GM12891 (cell line): ENCODE measurements around the gene NEDD9.

Source experiments
- PAX5 ChIP-seq: IDR thresholded peaks from 2 replicates; pipeline ENCODE4 v1.6.1; 2011; ENCODE audit warnings: low read length, moderate library complexity, mild to moderate bottlenecking; ENCODE audit not compliant: insufficient read depth, severe bottlenecking
- POLR2A ChIP-seq: IDR thresholded peaks from 2 replicates; pipeline ENCODE4 v1.6.1; 2011; ENCODE audit warnings: low read depth, low read length, control low read depth
- POLR2AphosphoS5 ChIP-seq: IDR thresholded peaks from 2 replicates; pipeline ENCODE4 v1.6.1; 2011; ENCODE audit warnings: low read depth, low read length, control low read depth
- SPI1 ChIP-seq: IDR thresholded peaks from 2 replicates; pipeline ENCODE4 v1.6.1; 2011; ENCODE audit warnings: low read depth, low read length, control low read depth
- TAF1 ChIP-seq: IDR thresholded peaks from 2 replicates; pipeline ENCODE4 v1.6.1; 2011; ENCODE audit warnings: low read depth, low read length, control low read depth

DNA sequence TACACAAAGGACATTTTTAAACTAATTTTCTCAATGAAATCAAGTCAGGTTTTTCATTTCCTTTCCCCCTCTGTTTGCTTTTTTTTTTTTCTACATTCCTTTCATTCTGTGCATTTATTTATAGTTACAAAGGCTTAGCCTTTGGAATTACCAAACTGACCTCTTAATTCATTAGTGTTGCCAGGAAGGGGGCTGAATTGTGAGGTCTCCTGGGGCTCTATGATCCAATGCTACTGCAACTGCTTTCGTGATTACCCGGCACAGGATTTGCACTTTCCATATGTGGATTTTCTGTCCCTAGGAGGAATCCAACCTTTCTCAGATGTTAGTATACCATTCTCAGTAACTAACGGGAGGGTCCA, 35.3 kb downstream of the NEDD9 start:
- no peak for TF ChIP-seq POLR2A
- no peak for TF ChIP-seq POLR2AphosphoS5
- no peak for TF ChIP-seq TAF1
- no peak for TF ChIP-seq PAX5
- TF ChIP-seq SPI1: no peak
